GM21526 (cell line): ENCODE results near the gene FOXP1.
A peak's percentile ranks its signal among the peaks of the same experiment; 100 is the strongest.

Source experiments
- ATAC-seq: cut with Tn5 transposase; IDR thresholded peaks from one replicate; pipeline ENCODE4 v1.9.1; 2021; ENCODE audit warnings: moderate library complexity; ENCODE audit not compliant: unreplicated experiment, low FRiP score

FOXP1 gene

DNA sequence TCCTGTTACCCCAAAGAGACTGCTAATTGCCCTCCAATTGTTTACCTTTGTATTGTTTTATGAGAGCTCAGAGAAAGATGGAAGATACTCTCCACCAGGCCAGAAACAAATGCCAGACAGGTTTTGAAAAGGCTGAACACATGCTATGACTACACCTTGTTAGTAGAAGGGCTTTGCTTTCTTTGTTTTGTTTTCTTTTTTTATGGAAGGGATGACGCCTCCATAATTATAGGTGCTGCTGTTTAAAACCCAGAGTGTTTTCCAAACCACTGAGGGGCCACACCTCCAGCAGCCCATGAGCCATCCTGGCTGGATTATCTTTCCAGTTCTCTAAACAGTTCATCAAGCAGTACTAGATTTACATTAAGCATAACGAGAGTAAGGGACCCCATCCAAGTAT, 5.6 kb upstream of the FOXP1 start:
- ATAC-seq = no peak

- ATAC-seq = no peak
These were observed 4.4 kb upstream of the FOXP1 start for GRCh38 chr3:71587958-71588357.

DNA sequence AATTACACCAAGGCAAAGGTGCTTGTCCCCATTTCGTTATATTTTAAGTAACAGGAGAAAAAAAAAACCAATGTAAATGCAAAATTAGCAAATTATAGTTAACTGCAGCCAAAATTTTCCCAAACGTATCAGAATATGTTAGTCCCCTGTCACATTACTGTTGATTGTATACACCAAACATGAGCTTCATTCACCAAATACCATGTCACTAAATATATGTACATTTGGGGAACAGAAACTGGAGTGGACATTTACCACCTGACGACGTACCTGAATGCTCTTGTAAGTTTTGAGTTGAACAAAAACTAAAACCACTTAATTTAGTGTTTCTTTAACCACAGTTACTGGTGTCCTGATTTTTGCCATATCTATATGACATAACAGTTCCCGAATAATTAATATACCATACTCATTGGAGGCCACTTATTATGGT, 3.3 kb upstream of the FOXP1 start:
- ATAC-seq = no peak

DNA sequence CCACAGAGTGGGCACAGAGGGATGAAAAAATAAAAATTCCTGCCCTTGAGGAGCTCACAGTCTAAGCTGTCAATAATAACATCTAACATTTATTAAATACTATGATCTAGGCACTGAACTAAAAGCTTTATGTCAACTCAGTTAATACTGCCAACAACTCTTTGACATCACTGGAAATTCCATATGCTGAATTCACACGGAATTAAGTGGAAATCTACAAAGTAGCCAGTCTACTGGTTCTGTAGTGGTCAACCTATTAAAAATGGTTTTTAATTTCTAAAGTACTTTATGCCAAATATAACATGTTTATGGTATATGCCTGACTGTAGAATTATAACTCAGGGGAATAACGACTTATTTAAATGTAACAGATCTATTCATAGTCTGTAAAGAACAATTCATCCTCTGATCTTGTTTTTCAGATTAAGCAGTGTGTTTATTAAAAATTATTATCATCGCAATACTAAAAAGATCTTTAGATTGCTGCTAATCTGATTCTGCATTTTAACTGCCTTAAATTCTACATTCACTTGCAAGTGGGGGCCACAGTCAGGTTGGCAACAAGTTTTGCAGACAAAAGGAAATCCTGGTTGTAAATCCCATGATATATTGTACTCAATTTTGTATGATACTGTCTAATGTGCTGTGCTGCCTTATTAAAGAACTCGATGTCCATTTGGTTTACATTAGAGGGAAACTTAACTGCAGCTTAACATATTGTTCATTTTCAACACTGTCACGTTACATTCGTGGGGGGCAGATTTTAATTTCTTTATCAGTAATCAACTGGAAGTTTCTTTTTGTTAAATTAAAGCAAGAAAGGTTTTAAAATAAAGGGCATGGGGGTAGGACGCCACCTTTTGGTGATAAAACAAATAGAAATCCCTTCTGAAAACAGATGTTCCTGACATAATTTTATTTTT, 2.6 kb upstream of the FOXP1 start:
- ATAC-seq = no peak

GRCh38 chr3:71585131-71585530, 1.6 kb upstream of the FOXP1 start:
- no peak for ATAC-seq

DNA sequence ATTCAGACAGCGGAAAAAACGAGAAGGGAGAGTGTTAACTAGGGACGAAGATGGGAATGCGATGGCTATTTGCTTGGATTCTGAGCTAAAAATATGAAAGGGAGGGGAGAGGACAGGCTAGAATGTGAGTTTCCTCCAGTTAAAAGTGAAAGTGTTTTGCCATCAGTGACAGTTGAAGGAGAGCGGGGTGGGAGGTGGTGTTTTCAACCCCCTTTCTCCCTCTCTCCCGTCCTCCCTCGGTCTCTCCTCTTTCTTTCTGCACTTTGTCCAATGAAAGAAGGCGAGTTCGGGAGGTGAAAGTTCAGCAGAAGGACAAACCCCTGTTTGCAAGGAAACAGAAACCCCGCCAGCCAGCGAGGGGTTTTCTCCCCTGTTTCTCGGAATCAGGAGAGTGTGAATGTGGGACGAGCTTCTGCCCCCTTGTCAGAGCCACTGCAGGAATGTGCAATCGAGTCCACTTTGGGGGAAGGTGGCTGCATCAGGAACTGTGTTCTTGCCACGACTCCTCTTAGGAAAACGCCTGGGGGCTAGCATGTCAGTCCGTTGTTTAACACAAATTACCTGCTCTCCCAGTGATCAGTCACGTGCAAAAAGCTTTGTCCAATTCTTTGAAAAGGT, 975 bp upstream of the FOXP1 start:
- no peak for ATAC-seq

DNA sequence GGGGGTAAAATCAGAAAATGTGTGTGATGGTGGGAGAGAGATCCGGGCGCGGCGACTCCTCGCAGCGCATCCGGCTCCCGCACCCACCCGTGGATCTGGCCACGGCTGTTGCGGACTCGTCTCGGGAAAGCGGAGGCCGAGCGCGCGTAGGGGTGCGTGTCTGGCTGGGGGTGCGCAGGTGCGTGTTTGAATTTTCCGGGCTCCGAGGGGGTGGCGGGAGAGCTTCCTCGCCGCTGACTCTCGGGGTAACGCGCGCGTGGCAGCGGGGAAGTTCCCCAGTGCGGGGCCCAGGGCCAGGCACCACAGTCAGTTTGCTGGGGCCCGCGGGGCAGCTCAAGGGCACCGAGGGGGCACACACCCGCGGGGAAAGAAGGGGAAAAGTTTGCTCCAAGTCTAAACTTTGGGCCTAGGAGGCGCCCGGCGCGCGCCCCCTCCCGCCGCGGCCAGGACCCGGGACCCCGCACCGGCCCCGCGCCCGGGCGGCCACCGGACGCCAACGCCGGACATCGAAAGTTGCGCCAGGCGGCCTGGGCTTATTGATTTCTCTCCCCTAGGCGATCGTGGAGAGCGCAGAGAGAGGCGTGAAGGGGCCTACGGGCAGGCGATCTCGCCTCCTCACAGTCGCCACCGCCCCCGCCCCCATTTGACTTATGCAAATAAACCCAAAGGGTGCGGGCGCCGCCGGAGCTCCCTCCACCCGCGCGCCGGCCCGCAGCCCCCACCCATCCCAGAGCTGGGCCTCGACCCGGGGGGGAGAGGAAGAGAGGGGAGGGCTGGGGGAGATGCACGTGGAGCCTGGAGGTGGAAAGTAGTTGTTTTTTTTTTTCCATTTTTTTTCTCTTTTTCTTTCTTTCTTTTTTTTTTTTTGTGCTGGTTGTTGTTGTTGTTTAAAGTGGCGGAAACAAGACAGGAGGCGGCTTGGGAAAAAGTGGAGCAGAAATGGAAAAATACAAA, 639 bp downstream of the FOXP1 start:
- peak; percentile 48 for ATAC-seq

- ATAC-seq = no peak
These were observed 1.4 kb downstream of the FOXP1 start for GRCh38 chr3:71582036-71582611.

- ATAC-seq = no peak
These were observed 2.0 kb downstream of the FOXP1 start for GRCh38 chr3:71581457-71582035.

DNA sequence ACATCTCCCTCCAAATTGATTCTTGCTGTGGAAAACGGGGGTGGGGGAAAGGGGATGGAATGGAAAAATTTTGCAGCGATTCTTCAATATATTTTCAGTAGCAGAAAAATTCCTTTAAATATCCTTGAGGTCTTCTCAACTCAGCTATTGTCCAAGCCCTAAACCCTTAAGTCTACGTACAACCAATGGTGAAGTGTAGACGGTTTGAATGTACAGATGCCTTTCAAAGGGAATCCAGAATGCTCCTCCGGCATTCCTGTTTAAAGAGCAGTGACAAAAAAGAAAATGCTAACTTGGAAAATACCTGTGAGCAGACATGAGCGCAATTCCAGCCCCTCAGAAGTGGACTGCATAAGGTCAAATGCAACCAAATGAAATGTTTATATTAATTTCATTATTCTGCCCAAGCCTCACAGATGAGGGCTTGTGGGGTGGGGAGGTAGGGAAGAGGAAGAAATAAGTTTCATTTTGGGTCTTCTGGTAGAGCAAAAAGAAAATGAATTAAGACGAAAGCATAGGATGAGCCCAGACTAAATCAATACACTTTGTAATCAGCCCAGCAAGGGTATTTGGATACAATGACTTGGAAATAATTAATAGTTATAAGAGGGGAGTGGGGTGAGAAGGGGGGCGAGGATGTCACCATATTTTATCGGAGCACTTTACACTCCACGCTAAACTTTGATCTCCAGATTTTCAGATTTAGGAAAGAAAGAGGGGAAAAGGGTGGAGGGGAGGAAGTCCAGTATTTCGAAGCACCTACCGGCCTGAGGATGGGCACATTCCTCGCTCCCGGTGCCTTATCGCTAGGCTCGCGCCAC, 2.7 kb downstream of the FOXP1 start:
- no peak for ATAC-seq

DNA sequence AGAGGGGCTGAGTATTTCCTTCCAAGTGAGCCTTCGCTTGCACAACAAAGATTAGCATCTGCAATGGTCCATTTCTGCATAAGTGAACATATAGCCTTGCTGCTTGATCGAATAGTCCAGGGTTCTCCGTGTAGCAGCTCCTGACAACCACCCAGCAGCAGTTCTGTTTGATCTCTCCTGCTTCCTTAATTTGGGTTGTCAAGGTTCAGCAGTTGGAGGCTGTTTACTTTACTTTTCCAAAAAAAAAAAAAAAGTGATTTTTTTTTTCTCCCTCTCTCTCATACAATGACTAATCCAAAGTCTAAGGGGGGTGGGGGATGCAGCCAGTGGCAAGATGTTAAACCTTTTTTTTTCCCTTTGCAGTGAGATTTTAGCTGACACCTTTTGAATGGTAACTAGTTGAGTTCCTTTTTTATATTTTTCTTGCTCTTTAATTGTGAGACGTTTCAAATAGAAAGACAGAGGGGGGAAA, 3.6 kb downstream of the FOXP1 start:
- ATAC-seq = no peak

DNA sequence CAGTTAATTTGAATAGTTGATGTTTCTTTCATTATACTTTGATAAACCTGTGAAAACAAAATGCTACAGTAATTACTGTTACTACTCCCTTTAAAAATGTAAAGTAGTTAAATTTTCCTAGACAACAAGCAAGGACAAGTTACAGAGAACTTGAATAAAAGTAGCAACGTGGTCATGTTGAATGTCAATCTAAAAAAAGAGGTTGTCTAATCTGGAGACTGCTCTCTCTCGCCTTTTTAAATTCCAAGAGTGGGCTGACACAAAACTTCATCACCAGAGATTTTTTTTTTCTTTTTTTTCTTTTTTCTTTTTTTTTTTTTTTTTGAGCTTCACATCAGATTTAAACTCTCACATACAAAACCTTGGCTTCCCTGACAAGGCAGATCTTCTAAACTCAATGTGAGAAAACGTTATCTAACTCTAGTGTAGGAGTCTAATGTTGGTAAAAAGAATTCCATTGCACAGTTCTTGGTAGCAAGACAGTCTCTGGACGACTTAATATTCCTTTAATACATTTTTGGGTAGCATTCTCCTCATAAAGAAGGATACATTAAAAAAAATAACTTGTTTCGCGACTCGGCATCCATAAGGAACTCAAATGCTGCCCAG, 4.1 kb downstream of the FOXP1 start:
- ATAC-seq = no peak

DNA sequence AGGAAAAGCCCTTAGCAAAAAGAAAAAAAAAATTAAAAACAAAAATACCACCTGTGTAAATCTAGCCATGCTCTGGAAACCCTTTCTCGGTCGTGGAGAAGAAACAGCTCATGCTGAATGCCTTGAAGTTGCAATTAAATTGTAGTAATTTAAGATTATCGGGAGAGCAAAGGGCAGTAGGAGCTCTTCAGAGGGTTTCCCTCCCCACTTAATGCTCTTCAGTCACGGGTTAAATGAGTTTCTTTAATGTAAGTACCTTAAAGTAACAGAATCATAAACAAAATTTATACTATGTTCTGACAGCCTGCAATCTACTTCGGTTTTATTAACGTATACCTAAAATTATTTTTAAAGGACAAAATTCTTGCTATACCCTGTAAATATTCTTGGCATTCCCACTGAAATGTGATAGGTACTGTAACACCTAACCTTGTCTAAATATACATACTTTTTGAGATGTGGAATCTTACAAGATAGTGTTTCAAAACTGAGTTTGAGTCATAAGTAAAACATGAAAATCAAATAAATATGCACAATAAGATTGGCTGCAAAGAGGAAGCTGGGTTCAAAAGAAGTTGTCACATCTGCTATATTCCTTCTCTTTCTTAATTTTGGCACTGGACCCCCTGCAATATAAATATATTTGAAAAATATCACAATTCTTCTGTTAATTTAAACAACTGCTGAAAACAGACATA, 5.3 kb downstream of the FOXP1 start:
- ATAC-seq = no peak

DNA sequence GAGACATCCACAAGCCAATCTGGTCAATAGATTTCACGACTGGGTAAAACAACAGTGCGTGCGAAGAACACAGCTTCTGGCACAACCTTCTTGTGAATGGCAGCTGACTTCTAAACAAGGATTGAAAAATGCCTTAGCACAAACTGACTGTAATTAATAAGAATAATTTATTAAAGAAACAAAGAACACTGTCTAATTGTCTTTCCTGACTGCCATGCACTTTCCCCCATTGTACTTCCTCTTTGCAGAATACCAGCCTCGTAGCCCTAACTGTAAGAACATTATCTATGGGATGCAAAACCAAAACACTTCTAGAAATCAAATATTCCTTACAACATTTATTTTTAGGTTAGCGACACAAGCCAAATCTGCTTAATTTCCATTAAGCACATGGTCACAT, 6.5 kb downstream of the FOXP1 start:
- no peak for ATAC-seq

DNA sequence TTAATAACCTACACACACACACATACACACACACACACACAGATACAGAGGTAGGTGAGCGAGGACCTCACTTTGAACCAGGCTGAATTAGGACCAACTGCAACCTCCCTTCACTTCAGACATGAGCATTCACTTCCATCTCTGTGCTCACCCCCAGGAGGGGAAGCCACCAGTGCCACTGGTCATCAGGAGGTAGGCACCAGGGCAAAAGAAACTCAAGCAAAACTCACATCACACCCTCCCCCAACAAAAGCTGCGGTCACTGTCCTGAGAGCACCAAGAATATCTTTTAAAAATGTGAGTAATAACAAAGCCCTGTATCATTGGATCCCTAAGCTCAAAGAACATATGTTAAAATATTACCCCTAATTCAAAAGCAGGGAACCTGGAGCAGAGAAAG, 8.1 kb downstream of the FOXP1 start:
- no peak for ATAC-seq

GRCh38 chr3:71573181-71573580, 10.3 kb downstream of the FOXP1 start:
- ATAC-seq = no peak

DNA sequence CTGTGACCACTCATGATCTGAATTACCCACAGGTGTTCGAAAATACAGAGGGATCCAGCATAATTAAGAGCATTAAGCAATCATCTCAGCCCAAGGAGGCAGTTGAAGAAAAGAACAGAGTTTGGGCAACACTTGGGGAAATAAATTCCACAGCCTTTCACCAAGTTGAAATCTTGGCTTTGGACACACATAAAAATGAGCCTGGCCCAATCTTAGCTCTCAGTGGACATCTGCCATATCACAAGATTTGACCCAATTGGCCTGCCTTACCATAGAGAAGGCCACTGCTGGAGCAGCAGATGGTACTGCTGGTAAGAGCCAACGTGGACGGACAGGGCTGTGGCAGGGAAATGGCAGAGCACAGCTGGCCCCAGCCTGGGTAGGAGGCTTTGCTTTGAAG, 13.0 kb downstream of the FOXP1 start:
- ATAC-seq = no peak

DNA sequence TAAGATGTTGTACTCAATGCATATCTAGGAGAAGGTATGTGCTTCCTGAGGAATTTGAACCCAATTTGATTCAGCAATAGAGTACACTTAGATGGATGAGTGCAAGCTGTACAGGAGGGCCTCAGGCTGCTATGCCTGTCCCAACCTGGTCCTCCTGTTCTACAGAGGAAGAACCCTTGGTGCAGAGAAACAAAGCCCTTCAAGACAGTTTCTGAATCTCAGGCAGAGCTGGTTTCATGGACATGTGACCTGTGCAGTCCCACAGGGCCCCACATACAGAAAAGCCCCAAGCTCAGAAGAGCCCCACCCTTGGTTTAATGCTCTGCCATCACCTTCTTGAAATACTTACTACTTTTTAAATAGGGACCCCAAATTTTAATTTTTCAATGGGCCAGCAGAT, 15.3 kb downstream of the FOXP1 start:
- ATAC-seq = no peak
